GM15510 (cell line): ENCODE results near the gene ANO4.

Experiments
- POLR2A ChIP-seq: IDR thresholded peaks from 3 replicates; pipeline ENCODE4 v1.6.1; 2011; ENCODE audit warnings: borderline replicate concordance; ENCODE audit not compliant: insufficient read length; ENCODE audit errors: extremely low read depth

Gene ANO4

GRCh38 chr12:101009274-101009673 lies 214.7 kb downstream of the ANO4 start:
- TF ChIP-seq POLR2A = no peak

GRCh38 chr12:101010896-101011295 lies 216.3 kb downstream of the ANO4 start:
- no peak for TF ChIP-seq POLR2A

DNA sequence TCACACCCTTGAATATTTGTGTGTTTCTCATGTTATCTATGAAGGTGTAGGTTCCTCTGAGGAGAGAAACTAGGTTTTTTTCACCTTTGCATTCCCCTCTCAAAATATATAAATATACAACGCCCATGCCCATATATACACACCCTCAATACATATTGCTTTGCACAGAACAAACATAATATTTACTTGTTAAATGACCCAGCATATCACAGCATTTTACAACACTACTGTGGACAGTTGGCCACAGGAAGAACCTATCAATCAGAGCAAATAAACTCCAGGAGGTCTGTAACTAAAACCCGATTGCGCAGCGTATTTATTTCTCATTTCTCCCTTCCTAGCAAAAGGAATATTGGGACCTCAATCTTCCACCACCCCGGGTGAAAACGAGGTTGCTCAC lies 219.4 kb downstream of the ANO4 start:
- no peak for TF ChIP-seq POLR2A

GRCh38 chr12:101015044-101015443 lies 220.5 kb downstream of the ANO4 start:
- TF ChIP-seq POLR2A = no peak

DNA sequence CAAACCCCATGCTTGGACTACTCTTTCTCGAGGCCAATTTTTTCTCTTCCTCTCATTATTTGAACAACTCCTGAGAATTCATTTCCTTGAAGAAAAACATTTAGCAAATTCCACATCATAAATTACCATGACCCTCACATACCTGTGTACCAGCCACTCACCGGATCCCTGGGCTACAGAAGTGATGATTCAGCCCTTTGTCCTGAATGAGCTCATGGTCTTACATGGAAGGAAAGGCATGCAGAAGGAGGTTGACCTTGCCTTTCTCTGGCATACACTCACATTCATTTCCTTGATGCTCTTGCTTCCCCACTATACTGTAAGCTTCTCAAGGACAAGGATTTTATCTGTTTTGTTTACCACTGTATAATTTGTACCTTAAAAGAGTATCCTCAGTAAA lies 224.0 kb downstream of the ANO4 start:
- no peak for TF ChIP-seq POLR2A

GRCh38 chr12:101019201-101019600 lies 224.6 kb downstream of the ANO4 start:
- TF ChIP-seq POLR2A = no peak

DNA sequence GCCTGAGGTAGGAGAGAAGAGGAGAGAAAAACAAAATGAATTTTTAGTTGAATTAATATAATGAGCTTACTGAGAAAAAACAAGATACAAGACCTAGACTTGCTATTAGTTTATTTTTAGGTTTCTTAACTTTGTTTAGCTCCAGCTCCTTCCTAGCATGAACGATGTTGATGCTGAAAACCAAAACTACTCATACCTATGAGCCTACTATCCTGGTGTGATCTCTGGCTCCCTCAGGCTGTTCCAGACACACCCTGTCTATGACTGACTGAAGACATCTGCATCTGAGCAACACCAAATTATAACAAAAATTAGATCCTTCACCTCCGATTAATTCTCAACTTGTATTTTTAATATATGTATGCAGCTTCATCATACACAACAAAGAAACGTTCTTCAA lies 225.1 kb downstream of the ANO4 start:
- TF ChIP-seq POLR2A = no peak

GRCh38 chr12:101021442-101021841 lies 226.9 kb downstream of the ANO4 start:
- TF ChIP-seq POLR2A = no peak

DNA sequence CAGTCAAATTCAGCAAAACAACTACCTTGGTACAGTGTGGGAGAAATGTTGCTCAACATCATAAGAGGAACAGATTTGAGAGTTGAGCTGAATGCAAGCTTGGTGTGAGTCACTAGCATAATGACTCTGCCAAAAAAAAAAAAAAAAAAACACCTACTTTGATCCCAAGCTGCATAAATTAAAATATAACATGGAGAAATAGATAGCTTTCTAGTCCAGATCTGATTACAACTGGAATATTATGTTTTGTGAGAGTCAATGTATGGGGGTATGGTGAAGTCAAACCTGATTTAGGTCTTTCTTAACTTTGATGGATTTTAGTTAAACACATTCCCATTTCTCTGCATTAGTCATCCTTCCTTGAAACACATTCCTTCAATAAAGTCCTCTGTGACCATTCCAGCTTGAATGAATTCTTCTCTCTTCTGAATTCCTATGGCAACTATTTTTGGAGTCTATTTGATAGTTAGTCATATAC lies 227.4 kb downstream of the ANO4 start:
- TF ChIP-seq POLR2A = no peak

DNA sequence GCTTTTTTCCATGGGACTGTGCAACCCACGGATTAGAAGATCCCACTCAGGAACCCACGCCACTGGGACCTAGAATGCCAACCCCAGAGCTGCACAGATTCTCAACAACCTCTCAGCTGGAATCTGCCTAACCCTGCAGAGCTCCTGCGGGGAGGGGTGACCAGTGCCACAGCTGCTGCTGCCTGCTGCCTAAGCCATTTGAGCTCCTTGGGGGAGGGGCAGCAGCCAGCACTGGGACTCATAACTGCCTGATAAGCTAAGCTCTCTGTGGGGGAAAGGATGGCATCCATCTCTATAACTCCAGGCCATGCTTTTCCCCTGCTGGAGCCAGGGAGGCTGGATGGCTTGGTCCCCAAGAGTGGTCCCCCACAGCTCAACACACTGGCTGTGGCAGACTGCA lies 232.6 kb downstream of the ANO4 start:
- no peak for TF ChIP-seq POLR2A

DNA sequence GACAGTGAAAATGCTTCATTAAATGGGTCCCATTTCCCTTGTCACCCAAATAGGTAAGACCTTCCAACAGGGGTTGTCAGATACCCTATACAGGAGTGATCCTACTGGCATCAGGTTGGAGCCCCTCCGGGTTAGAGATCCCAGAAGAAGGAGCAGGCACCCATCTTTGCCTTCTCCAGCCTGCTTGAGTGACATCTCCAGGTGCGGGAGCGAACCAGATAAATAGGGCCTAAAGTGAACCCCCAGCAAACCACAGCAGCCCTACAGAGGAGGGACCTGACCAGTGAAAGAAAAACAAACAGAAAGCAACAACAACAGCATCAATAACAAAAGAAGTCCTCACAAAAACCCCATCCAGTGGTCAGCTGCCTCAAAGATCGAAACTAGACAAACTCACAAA lies 233.2 kb downstream of the ANO4 start:
- no peak for TF ChIP-seq POLR2A

DNA sequence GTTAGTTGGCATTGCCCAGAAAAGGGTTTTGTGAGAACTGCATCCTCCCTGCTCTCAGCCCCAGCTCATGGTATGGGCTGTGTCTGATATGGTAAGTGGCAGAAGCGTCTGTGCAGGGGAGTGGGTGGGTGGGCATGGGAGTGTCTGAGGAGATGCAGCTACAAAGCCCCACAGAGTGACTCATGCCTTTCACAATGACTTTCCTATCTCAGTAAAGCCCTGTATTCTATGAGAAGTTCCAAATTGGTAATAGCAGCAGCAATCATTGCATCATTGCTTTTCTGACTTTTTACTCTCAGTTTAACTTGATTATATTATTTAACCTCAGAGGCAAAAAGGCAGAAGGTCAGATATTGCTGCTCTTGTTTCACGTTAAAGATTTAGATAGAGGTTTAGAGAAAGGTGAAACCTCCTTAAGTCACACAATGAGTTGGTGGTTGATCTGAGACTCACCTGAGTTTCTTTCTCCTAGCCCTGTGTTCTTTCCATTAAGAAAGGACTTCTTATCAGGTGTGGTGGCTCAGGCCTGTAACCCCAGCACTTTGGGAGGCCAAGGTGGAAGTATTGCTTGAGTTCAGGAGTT lies 243.8 kb downstream of the ANO4 start:
- TF ChIP-seq POLR2A = no peak

DNA sequence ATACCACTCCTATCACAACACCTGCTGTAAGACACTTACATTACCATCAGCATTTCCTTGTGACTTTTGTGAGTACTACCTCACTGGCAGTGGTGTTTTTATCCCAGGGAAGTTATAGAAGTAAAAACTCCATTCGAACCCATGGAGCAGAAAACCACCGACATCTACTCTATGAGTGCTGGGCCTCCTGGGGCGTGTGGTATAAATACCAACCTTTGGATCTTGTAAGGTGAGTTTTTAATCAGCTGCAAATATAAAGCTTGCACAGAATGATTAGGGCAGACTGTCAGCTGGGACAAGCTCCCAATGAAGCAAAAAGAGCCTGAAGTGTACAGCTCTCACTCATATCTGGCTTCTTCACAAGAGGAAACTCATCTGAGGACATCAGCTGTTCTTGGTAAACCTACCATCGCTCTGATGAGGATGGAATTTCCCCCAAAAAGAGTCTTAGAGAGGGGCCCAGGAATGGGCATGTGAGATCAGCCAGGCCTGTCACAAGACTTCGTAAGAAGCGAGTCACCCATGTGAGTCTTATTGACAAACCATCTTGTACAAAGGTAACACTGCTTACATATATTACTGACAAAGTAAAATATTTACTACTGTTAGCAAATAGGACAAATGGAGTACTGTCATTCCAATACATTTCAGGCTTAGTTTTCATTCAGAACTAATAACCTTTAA lies 245.4 kb downstream of the ANO4 start:
- TF ChIP-seq POLR2A = no peak

DNA sequence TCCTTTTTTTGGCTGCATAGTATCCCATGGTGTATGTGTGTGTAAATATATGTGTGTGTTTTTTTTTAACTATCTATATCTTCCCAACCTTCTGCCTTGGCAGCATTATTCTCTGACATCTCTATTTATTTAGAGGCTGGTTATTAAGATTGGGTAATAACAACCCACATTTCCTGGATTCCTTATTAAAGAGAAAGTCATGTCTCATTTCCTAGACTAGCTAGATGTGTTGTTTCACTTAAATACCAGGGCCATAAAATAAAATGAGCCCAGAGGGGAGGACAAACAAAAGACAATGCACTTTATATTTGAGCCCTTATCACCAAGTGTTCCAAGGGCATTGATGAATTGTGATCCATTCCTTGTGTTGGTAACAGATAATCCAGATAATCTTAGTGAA lies 246.4 kb downstream of the ANO4 start:
- no peak for TF ChIP-seq POLR2A

DNA sequence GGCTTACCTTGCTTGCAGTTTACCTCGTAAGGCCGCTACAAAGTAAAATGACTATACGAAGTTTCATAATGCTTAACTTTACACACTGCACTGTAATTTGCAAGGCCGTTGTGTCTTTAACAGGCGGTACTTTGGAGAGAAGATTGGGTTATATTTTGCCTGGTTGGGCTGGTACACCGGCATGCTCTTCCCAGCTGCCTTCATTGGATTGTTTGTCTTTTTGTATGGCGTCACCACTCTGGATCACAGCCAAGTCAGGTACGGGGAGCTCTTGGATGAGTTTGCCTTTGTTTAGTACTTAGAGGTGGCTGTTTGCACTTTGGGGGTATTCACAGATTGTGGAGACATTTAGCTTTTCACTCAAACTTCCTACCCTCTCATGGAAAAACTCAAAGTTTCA lies 247.6 kb downstream of the ANO4 start:
- TF ChIP-seq POLR2A = no peak

DNA sequence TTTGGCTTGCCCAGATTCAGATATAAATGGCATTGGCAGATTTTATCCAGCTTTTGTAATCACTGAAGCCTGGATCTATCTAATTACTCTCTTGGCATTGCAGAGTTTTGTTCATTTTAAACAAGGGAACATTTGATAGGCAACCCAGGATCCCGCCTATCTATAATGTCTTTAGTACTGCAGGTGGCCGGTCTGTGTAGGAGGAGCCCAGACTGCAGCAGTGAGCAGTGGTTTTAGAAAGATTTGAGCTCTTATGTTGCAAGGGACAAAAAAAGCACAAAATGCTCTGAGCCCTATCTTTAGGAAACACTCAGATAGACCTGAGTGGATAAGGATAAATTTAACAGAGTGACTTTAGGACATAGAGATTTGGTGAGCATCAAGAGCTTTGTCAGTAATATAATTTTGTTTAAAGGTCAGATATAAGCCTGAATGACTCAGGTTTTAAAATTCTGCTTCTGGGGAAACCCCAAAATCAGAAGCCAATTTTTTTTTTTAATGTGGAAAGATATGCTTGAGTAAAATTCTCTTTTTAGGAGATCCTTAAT lies 250.0 kb downstream of the ANO4 start:
- no peak for TF ChIP-seq POLR2A
